Thyroid gland (tissue), 4 donors: Measurements from ENCODE around the gene MFAP4. TPM values are rescaled to one million over a fixed set of nuclear protein-coding genes. Genes with fewer than 3 reads are reported as not detected.

Source experiments
- DNase-seq, 2 donors: peaks; one replicate each; pipeline ENCODE4 v3.0.0-alpha.2; 2019
- H3K27ac ChIP-seq, 3 donors: fragments of 200-600 bp; sonication (generic); 1 replicate in 2 of 3; 2 replicates in 1 of 3; pipeline ENCODE4 v1.5.1; 2016 to 2019; ENCODE audit warnings: mild to moderate bottlenecking in 1 of 3, moderate library complexity in 1 of 3
- H3K27me3 ChIP-seq: fragments of 200-600 bp; sonication (generic); one replicate; pipeline ENCODE4 v1.5.1; 2019
- H3K36me3 ChIP-seq, 2 donors: fragments of 200-600 bp; sonication (generic); one replicate each; pipeline ENCODE4 v1.5.1; 2016 to 2019
- H3K4me1 ChIP-seq, 2 donors: fragments of 200-600 bp; sonication (generic); one replicate each; pipeline ENCODE4 v1.5.1; 2017 to 2019
- H3K4me3 ChIP-seq, 3 donors: fragments of 200-600 bp; sonication (generic); replicated peaks in 1 of 3; 1 replicate in 2 of 3; 2 replicates in 1 of 3; pipeline ENCODE4 v1.5.1; 2016; ENCODE audit warnings: mild to moderate bottlenecking in 1 of 3
- H3K9me3 ChIP-seq: fragments of 200-600 bp; sonication (generic); one replicate; pipeline ENCODE4 v1.5.1; 2017
- POLR2A ChIP-seq, 2 donors: fragments of 450-650 bp; IDR thresholded peaks; one replicate each; pipeline ENCODE4 v1.6.1; 2017; ENCODE audit warnings: antibody characterized with exemption in 2 of 2, mild to moderate bottlenecking in 2 of 2, moderate library complexity in 1 of 2
- WGBS, 2 donors: methylation state at CpG; one replicate each; pipeline ENCODE4 v1.1.5; 2017; 5-methylcytosine and 5-hydroxymethylcytosine counted together
- intact Hi-C: fragments of 100-400 bp; cut with DNase I; formaldehyde crosslinking; loops from one replicate; pipeline ENCODE4 v1.15.1; 2023
- total RNA-seq, 4 donors: library from RNA; depleted of rRNA; stranded (reverse); fragments of >200 nt; gene quantifications; one replicate each; pipeline ENCODE4 v1.2.3, GENCODE V29; 2016
- TF ChIP-seq, protein P1 (sequence below), 6 experiments: fragments of 200-600 bp in 3 of 6; fragments of 450-650 bp in 3 of 6; sonication (generic) in 3 of 6; IDR thresholded peaks; one replicate each; pipeline ENCODE4 v1.5.1; 2016 to 2019; ENCODE audit warnings: antibody characterized with exemption in 6 of 6, mild to moderate bottlenecking in 2 of 6, inconsistent platforms in 1 of 6, moderate library complexity in 1 of 6

MFAP4 gene
- total RNA-seq, 4 donors from 2014 or later, result 12.6 to 105 (median 53.5) TPM

DNA sequence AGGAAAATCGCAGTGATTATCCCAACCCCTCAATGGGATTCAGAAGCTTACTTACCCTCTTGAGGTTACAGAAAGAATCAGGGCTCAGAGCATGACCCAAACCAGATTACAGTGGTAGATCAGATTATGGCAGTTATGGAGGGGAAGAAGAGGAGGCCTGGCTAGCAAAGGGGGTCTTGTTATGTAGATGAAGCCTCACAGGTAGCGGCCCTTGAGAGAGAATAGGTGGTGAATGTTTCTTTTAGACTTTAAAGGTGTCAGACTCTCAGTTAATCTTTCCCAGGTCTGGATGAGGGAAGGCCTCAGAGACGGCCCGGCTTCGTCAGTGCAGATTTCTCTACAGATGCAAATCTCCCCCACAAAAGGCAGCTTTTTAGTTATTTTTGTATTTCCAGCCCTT lies 39.6 kb upstream of the MFAP4 start:
- H3K36me3 ChIP-seq, result no peaks in the 10 kb centered on the region
- no peak overlapping the region for H3K4me3 ChIP-seq
- intact Hi-C loops, result no loop called here
- H3K9me3 ChIP-seq, result no peaks in the 10 kb centered on the region
- no peaks in the 10 kb centered on the region for H3K27me3 ChIP-seq
- no peak for DNase-seq
- WGBS, 2 donors, result 96% methylated on average over 5 of the region's 5 CpGs
- TF ChIP-seq, protein P1, sequence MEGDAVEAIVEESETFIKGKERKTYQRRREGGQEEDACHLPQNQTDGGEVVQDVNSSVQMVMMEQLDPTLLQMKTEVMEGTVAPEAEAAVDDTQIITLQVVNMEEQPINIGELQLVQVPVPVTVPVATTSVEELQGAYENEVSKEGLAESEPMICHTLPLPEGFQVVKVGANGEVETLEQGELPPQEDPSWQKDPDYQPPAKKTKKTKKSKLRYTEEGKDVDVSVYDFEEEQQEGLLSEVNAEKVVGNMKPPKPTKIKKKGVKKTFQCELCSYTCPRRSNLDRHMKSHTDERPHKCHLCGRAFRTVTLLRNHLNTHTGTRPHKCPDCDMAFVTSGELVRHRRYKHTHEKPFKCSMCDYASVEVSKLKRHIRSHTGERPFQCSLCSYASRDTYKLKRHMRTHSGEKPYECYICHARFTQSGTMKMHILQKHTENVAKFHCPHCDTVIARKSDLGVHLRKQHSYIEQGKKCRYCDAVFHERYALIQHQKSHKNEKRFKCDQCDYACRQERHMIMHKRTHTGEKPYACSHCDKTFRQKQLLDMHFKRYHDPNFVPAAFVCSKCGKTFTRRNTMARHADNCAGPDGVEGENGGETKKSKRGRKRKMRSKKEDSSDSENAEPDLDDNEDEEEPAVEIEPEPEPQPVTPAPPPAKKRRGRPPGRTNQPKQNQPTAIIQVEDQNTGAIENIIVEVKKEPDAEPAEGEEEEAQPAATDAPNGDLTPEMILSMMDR (IDR thresholded peaks at IDR 0.05), result no peak
- no peak for TF ChIP-seq POLR2A (IDR thresholded peaks at IDR 0.05)
- no peak overlapping the region for H3K27ac ChIP-seq
- H3K4me1 ChIP-seq, result peaks cover 0 to 4% of the 10 kb centered on the region in 2 donors

DNA sequence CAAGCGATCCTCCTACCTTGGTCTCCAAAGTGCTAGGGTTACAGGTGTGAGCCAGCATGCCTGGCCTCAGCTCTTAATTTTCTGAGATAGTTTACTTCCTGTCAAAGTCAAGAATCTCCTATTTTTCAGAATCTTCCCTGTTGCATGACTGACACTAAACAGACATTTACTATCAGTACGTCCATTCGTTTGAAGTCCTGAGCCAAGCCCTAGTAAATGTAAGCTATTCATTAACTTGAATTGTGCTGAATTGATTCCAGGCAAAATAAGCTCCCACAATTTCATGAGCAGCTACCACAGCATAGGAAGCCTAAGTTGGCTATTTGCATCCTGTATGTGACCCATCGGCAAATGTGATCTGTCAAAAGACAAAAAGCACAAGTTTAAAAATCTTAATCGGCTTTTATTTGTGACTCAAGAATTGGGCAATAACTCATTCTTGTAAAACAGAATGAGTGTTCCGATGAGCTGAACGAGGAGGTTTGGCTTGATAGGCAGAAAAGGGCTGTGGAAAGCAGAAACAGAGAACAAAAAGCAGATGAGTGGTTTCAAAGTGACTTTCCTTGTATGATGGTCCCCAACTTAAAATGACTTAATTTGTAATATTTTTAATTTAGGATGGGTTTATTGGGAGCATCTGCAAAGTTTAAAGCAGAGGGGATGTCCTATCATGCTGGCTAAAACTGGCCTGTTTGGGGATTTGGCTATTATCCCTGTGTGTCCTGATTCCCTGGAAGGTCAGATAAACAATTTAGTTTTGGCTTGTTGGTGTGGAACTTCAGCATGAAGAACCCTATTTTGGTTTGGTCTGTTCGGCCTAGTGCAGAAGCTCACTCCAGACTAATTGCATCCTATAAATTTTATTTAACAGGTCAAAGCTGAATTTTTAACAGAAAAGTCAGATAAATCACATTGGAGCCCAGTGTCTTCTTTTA lies 38.2 kb upstream of the MFAP4 start:
- intact Hi-C loops, result no loop called here
- TF ChIP-seq, protein P1 (IDR thresholded peaks at IDR 0.05), result no peak
- no peak for TF ChIP-seq POLR2A (IDR thresholded peaks at IDR 0.05)
- Histone ChIP-seq H3K27me3 (no peaks in the 10 kb centered on the region), H3K9me3 (no peaks in the 10 kb centered on the region), H3K36me3 (no peaks in the 10 kb centered on the region), H3K4me1 (peaks cover 0 to 4% of the 10 kb centered on the region in 2 donors), H3K4me3 (no peak overlapping the region), H3K27ac (no peak overlapping the region)
- DNase-seq, result no peak
- WGBS, 2 donors, result 70 to 84% methylated on average over 8 of the region's 8 CpGs

GRCh38 chr17:19421926-19422325 lies 34.9 kb upstream of the MFAP4 start:
- DNase-seq, result no peak
- no peak for TF ChIP-seq POLR2A (IDR thresholded peaks at IDR 0.05)
- TF ChIP-seq, protein P1 (IDR thresholded peaks at IDR 0.05), result no peak
- peaks cover 0 to 4% of the 10 kb centered on the region in 2 donors for H3K4me1 ChIP-seq
- no peaks in the 10 kb centered on the region for H3K36me3 ChIP-seq
- intact Hi-C loops, result no loop called here
- H3K4me3 ChIP-seq, result no peak overlapping the region
- H3K9me3 ChIP-seq, result no peaks in the 10 kb centered on the region
- no peak overlapping the region for H3K27ac ChIP-seq
- 86 to 88% methylated on average over 6 of the region's 6 CpGs for WGBS, 2 donors
- no peaks in the 10 kb centered on the region for H3K27me3 ChIP-seq

DNA sequence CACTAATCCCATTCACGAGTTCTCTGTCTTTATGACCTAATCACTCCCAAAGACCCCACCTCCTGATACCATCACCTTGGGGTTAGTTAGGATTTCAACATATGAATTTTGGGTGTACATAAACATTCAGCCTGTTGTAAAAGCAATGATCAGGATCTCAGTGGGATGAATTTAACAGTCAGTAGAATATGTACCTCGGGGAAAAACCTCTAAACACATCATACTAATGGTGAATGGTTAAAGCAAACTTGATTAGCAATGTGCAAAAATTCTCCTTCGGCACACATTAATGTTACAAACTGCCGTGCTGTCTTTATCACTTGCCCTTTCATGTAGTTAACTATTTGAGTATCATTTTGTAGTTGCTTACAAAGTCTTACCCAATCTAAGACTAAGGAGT lies 34.2 kb upstream of the MFAP4 start:
- intact Hi-C loops, result no loop called here
- WGBS, 2 donors, result 77 to 84% methylated on average over 4 of the region's 4 CpGs

More for the DNA sequence above, 34.2 kb upstream of the MFAP4 start:
- no peak for DNase-seq
- TF ChIP-seq POLR2A (IDR thresholded peaks at IDR 0.05), result no peak
- TF ChIP-seq, protein P1 (IDR thresholded peaks at IDR 0.05), result no peak
- Histone ChIP-seq H3K27me3 (no peaks in the 10 kb centered on the region), H3K4me3 (no peak overlapping the region), H3K9me3 (no peaks in the 10 kb centered on the region), H3K36me3 (no peaks in the 10 kb centered on the region), H3K27ac (no peak overlapping the region), H3K4me1 (peaks cover 0 to 4% of the 10 kb centered on the region in 2 donors)
